Stimulated activated naive CD8-positive, alpha-beta T cell treated with anti-CD3 and anti-CD28 coated beads, Interleukin-15, Interleukin-2, amounts not matched to agents 100 ng/mL and 50 ng/mL, for 24 hours (primary cell): ENCODE results near the gene TMEM117.
"Not testable (repeated sequence)": the region's sequence is repeated elsewhere in the genome, so short reads cannot be mapped to it uniquely, and the experiment has no call there.

ENCODE experiments used
- H3K27ac Mint-ChIP-seq: one replicate; pipeline ENCODE4 v1.8.0; 2021; ENCODE audit warnings: mild to moderate bottlenecking, mixed read lengths
- H3K27me3 Mint-ChIP-seq: one replicate; pipeline ENCODE4 v1.8.0; 2021; ENCODE audit warnings: mixed read lengths
- H3K36me3 Mint-ChIP-seq: one replicate; pipeline ENCODE4 v1.8.0; 2021; ENCODE audit warnings: low read depth, mixed read lengths
- H3K4me1 Mint-ChIP-seq: one replicate; pipeline ENCODE4 v1.8.0; 2021; ENCODE audit warnings: low read depth, mixed read lengths
- H3K4me3 Mint-ChIP-seq: one replicate; pipeline ENCODE4 v1.8.0; 2021; ENCODE audit warnings: mild to moderate bottlenecking, mixed read lengths
- H3K9me3 Mint-ChIP-seq: one replicate; pipeline ENCODE4 v1.8.0; 2021; ENCODE audit warnings: mixed read lengths

The TMEM117 gene

DNA sequence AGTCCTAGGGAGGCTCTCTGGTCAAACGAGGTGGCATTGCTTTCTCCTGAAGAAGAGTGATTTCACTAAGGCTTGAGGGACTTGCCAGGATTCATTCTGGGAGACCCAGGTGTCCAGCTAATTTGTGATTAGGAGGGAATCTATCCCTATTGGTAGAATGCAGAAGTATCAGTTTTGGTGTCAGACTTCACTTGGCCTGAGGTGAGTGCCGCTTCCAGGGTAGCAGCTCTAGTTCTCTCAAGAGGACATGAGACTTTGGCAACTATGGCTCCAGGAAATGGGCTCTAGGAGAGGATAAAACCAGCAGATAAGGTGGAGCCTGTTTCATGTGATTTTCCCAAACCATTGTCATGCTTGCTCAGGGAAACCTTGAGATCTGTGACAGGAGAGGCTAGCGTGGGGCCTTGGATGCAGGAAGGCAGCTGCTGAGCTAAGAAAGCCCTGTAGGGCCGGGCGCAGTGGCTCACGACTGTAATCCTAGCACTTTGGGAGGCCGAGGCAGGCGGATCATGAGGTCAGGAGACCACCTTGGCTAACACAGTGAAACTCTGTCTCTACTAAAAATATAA, 11.6 kb upstream of the TMEM117 start:
- no peaks in the 10 kb centered on the region for H3K9me3 Mint-ChIP-seq
- peaks cover under 1% of the 10 kb centered on the region for H3K27me3 Mint-ChIP-seq
- H3K4me3 Mint-ChIP-seq = no peak overlapping the region
- no peaks in the 10 kb centered on the region for H3K36me3 Mint-ChIP-seq
- no peaks in the 10 kb centered on the region for H3K4me1 Mint-ChIP-seq
- H3K27ac Mint-ChIP-seq = no peak overlapping the region

DNA sequence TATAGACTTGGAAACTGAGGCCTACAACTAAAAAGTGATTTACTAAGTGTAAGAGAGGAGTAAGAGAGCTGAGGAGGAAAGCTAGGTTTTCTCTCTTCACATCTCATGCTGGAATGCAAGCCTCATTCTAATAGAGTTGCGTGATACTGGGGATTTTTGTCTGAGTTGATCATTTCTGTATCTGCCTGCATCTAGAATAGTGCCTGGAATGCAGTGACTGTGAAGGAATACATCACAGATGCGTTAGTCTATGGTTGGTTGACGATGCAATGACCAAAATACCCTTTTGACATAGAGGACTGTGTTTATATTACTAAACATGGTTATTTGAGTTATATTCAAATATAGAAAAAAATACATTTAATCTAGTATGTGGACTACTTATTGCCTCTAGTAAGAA, 9.2 kb upstream of the TMEM117 start:
- H3K4me3 Mint-ChIP-seq = no peak overlapping the region
- H3K27me3 Mint-ChIP-seq = peaks cover 3% of the 10 kb centered on the region
- H3K4me1 Mint-ChIP-seq = peaks cover 2% of the 10 kb centered on the region
- H3K9me3 Mint-ChIP-seq = no peaks in the 10 kb centered on the region
- no peaks in the 10 kb centered on the region for H3K36me3 Mint-ChIP-seq
- no peak overlapping the region for H3K27ac Mint-ChIP-seq

DNA sequence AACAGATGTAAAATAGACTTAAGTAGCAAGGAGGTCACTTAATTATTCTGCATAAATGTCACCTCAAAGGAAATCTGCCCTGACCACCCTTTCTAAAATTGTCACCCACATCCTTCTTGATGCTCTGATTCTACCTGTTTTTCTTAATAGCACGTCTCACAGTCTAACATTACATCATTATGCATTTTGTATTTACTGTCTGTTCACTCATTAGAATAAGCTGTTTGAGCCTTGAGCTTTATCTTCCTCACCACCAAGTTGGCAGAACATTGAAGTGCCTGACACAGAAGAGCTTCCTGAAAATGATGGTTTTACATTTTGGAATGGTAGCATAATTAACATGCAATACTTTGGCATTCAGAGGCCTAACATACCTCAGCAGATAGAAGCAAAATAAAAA, 8.8 kb upstream of the TMEM117 start:
- Mint-ChIP-seq H3K9me3 (no peaks in the 10 kb centered on the region), H3K4me1 (peaks cover 6% of the 10 kb centered on the region), H3K27me3 (peaks cover 7% of the 10 kb centered on the region), H3K4me3 (no peak overlapping the region), H3K36me3 (no peaks in the 10 kb centered on the region), H3K27ac (no peak overlapping the region)

DNA sequence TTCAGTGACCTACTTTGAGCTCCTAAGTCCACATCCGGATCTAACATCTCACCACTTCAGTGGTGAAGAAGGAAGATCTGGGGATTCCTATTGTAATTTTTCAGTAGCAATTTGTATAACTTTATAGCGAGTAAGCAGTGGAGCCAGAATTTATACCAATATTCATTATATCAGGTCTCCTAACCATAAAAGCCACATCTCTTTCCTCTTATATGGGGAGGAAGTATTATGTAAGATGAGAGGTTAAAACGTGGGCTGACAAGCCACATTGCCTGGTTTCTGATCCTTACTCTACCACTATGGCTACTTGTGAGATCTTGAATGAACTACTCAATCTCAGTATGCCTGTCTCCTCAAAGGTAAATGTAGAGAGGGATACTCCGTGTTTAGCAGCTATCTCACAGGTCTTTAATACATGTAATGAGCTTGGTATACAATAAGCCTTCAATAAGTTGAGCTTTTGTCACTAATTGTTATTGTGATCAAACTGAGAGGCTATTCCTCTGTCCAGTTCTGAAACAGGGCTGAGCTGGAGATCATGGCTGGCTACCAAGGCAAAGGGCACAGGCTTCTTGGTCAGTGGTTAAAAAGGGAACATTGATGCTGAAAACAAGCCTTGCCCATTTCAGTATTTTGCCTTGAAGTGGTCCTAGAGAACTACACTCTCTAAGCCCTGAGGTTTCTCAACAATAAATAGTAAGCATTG, 3.3 kb upstream of the TMEM117 start:
- Mint-ChIP-seq H3K27me3 (peaks cover 13% of the 10 kb centered on the region), H3K4me3 (no peak overlapping the region), H3K36me3 (no peaks in the 10 kb centered on the region), H3K27ac (no peak overlapping the region), H3K9me3 (no peaks in the 10 kb centered on the region), H3K4me1 (peaks cover 42% of the 10 kb centered on the region)

DNA sequence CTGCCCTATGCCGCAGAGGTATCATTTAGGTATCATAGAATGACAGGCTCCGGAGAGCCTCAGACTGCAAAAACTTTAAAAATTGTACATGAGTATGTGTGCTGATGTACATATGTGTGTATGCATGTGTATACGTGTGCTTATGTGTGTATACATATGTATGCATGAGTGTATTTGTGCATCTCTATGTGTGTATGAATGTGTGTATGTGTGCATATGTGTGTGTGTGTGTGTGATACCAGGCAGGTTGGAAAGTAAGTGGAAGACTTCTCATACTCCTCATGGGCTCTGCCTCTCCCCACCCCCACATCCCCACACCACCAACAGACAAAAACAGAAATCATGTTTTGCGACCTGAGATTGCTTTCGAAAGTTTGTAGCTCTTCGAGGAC, 621 bp upstream of the TMEM117 start:
- Mint-ChIP-seq H3K27me3 (peaks cover 13% of the 10 kb centered on the region), H3K36me3 (no peaks in the 10 kb centered on the region), H3K4me1 (peaks cover 50% of the 10 kb centered on the region), H3K9me3 (no peaks in the 10 kb centered on the region), H3K4me3 (peak overlapping the region; percentile 85), H3K27ac (peak overlapping the region; percentile 93)

DNA sequence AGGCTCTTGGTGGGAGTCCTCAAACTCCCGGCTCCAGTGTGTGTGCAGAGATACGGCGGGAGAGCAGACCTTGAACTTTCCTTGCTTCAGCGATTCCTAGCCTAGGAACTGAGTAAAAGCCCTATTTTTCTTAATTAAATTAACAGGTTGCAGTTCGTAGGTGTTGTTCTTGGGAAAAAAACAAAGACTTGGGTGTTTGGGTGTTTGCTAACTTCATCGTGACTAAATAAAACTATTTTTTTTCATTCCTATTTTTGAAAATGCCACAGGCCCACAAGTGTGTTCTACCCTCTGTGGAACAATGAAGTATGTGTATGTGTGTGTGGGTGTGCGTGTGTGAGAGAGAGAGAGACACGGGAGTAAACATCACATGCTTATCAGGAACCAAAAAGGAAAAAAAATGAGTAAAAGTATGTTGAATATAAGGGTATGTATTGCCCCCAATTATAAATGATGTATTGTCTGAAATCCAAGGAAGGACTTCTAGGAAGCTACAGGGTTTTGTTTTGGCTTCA, 651 bp downstream of the TMEM117 start:
- Mint-ChIP-seq H3K4me3 (peak overlapping the region; percentile 85), H3K9me3 (no peaks in the 10 kb centered on the region), H3K36me3 (no peaks in the 10 kb centered on the region), H3K27me3 (peaks cover 10% of the 10 kb centered on the region), H3K27ac (peak overlapping the region; percentile 83), H3K4me1 (peaks cover 50% of the 10 kb centered on the region)

DNA sequence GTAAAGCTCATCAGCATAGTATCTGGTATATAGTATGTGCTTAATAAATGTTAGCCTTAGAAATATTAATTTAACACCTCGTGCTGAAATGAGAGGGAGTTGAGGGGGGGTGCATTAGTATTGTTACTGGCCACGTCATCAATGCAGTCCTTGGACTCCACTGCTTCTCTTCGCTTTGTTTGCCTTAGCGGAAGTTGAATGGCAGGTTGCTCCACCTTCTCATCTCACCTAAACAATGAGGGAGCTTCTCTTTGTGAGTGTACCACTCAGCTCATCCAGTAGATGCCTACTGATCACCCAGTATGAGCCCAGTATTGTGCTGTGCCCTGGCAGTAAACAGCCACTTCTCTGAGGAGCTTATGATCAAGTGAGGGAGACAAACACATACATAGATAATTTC, 4.5 kb downstream of the TMEM117 start:
- no peaks in the 10 kb centered on the region for H3K9me3 Mint-ChIP-seq
- H3K27ac Mint-ChIP-seq = no peak overlapping the region
- no peak overlapping the region for H3K4me3 Mint-ChIP-seq

DNA sequence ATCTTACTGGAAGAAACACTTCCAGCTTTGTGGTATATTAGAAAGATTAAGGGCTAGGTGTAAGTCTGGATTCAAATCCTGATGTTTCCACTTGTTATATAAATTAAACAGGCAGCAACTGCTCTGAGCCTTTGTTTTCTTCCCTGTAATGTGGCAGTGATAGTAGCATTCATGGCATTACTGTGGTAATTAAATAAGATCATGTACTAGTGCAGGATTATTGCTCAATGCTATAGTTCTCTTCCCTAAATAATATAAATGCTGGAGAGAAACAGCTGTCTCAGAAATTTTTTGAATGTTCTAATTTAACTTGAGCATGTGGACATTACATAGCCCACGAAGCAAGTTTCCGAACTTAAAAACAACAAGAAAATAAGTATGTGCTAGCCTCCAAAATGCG, 5.4 kb downstream of the TMEM117 start:
- Mint-ChIP-seq H3K27me3 (no peaks in the 10 kb centered on the region), H3K4me1 (peaks cover 20% of the 10 kb centered on the region), H3K27ac (no peak overlapping the region), H3K9me3 (no peaks in the 10 kb centered on the region), H3K4me3 (no peak overlapping the region), H3K36me3 (peaks cover 7% of the 10 kb centered on the region)

More for the DNA sequence above, 4.5 kb downstream of the TMEM117 start:
- Mint-ChIP-seq H3K4me1 (peaks cover 22% of the 10 kb centered on the region), H3K36me3 (no peaks in the 10 kb centered on the region), H3K27me3 (no peaks in the 10 kb centered on the region)

DNA sequence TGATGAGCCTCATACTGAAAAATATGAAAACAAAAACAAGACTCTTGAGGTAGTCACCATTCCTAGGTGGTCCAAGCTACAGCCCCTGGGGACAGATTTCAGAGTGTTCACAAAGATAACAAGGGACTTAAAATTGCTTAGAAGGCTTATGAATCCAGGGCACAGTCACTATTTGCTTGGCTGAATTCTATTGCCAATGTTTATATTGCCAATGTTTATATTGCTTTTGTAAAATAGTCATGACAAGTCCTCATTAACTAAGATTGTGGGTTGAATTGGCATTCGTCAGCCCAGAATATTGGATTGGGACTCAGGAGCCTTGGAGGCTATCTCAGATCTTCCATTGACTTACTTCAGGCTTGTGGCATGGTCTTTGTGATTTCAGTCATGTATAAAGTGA, 6.4 kb downstream of the TMEM117 start:
- Mint-ChIP-seq H3K4me1 (peaks cover 16% of the 10 kb centered on the region), H3K27me3 (no peaks in the 10 kb centered on the region), H3K27ac (no peak overlapping the region), H3K36me3 (peaks cover 15% of the 10 kb centered on the region), H3K9me3 (peaks cover 4% of the 10 kb centered on the region), H3K4me3 (no peak overlapping the region)

DNA sequence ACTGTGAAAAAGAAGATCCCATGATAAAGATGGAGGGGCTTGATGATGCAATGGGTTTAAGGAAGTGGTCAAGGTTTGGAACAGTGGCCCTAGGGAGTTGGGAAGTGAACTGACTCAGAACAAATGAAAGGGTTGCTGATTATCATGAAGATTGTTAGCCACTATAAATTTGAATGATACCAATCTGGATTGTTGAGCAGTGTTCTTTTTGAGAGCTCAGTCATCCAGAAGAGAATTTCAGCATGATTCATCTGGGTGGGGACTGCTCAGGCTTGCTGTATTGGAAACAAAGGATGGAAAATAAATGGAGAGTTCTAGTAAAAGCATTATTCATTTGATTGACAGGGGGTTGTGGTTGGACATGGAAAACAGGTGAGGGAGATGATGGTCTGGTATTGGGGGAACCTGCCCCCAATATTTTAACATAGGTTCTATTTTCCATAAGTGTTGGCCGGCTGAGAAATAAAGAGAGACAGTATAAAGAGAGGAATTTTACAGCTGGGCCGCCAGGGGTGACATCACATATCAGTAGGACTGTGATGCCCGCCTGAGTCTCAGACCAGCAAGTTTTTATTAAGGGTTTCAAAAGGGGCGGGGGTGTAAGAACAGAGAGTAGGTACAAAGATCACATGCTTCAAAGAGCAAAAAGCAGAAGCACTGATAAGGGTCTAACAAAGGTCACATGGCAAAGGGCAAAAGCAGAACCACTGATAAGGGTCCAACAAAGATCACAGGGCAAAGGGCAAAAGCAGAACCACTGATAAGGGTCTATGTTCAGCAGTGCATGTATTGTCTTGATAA, 11.7 kb downstream of the TMEM117 start:
- Mint-ChIP-seq H3K4me1 (peaks cover 12% of the 10 kb centered on the region), H3K36me3 (peaks cover 26% of the 10 kb centered on the region), H3K9me3 (peaks cover 10% of the 10 kb centered on the region), H3K4me3 (peak overlapping the region; percentile 30), H3K27ac (peak overlapping the region; percentile 22)
- H3K27me3 Mint-ChIP-seq = not testable (repeated sequence)

DNA sequence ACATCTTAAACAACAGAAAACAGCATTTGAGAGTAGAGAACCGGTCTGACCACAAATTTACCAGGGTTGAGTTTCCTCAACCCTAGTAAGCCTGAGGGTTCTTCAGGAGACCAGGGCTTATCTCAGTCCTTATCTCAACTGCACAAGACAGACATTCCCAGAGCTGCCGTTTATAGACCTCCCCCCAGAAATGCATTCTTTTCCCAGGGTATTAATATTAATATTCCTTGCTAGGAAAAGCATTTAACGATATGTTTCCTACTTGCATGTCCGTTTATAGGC, 12.3 kb downstream of the TMEM117 start:
- Mint-ChIP-seq H3K36me3 (peaks cover 26% of the 10 kb centered on the region), H3K27ac (no peak overlapping the region), H3K9me3 (peaks cover 10% of the 10 kb centered on the region), H3K4me1 (peaks cover 12% of the 10 kb centered on the region), H3K27me3 (no peaks in the 10 kb centered on the region), H3K4me3 (no peak overlapping the region)

DNA sequence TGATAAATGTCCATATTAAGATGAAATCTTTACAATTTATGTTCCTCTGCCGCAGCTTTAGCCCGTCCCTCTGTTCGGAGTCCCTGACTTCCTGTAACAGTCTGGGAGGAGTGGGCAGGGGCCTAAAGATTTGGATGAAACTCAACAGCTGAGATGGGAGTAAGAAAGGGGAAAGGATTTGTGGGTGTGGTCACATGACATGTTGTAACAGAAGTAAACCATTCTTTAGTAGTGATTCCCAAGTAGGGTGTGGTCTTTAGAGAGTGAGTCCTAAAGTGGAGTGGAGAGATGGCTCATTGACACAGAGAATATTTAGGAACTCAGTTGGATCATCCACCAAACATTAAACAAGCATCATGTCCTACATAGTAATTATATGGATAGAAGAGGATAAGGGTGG, 12.9 kb downstream of the TMEM117 start:
- no peak overlapping the region for H3K27ac Mint-ChIP-seq
- H3K36me3 Mint-ChIP-seq = peaks cover 26% of the 10 kb centered on the region
- no peaks in the 10 kb centered on the region for H3K27me3 Mint-ChIP-seq
- no peak overlapping the region for H3K4me3 Mint-ChIP-seq
- peaks cover 10% of the 10 kb centered on the region for H3K9me3 Mint-ChIP-seq
- peaks cover 12% of the 10 kb centered on the region for H3K4me1 Mint-ChIP-seq

DNA sequence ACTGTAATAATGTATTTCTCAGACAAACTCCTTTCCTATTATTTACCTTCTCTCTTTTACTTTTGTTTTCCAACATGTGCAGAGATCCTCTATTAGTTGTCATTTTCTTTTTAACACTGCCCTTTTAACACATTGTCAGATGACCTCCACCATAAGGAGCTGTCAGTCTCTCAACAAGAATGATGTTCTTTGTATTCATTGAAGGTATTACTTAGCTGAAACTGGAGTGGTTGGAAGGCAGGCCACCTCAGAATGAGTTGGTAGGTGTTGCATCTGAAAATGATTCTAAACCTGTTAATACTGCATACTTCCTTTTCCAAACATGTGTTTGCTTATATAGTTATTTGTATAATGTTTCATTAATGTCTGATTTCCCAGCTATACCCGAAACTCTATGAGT, 16.9 kb downstream of the TMEM117 start:
- no peaks in the 10 kb centered on the region for H3K27me3 Mint-ChIP-seq
- H3K27ac Mint-ChIP-seq = no peak overlapping the region
- H3K4me3 Mint-ChIP-seq = no peak overlapping the region
- H3K4me1 Mint-ChIP-seq = peaks cover 2% of the 10 kb centered on the region
- H3K9me3 Mint-ChIP-seq = peaks cover 2% of the 10 kb centered on the region
- H3K36me3 Mint-ChIP-seq = peaks cover 6% of the 10 kb centered on the region

DNA sequence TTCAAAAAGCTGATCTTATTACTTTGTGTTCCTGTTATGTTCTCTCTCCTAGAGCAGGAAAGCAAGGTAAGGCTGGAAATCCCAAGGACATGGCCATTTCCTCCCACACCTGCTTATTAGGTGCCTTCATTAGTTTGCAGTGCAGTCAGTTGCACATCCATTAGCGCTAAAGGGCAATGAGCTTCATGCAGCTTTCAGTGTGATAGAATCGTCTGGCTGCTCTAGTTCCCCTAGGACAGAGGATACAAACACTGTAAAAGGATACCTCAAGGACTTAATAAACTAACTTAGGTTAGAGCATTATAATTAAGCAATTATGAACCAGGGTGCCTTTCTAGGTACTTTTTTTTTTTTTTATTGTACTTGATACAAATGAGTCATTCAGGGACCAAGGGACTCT, 21.1 kb downstream of the TMEM117 start:
- Mint-ChIP-seq H3K27me3 (no peaks in the 10 kb centered on the region), H3K4me1 (no peaks in the 10 kb centered on the region), H3K9me3 (no peaks in the 10 kb centered on the region), H3K4me3 (no peak overlapping the region), H3K36me3 (no peaks in the 10 kb centered on the region), H3K27ac (no peak overlapping the region)

DNA sequence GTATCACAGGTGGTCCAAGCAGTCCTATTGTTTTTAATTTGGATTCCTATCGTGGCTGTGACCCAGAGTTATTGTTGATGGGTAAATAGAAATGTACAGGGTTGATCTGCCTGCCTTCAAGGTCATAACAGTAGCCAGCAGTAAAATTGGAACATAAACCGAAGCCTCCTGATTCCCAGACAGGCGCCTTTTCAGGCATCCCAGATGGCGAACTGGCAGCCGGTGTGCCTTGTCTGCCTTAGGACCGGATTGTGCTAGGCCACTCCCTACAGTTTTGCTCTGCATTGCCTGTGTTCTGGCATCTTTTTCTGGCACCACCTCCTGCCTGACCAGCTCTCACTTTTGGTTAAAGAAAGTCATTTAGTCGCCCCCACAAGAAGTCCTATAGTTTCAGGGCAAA, 22.2 kb downstream of the TMEM117 start:
- Mint-ChIP-seq H3K9me3 (no peaks in the 10 kb centered on the region), H3K4me3 (no peak overlapping the region), H3K27ac (no peak overlapping the region), H3K36me3 (no peaks in the 10 kb centered on the region), H3K4me1 (no peaks in the 10 kb centered on the region), H3K27me3 (no peaks in the 10 kb centered on the region)
